Vagina (tissue), 2 donors: ENCODE data around the gene USF2.

Experiments
- CTCF ChIP-seq, 3 experiments: fragments of 450-650 bp in 2 of 3; fragments of 200-600 bp in 1 of 3; sonication (generic) in 1 of 3; IDR thresholded peaks; one replicate each; pipeline ENCODE4 v1.5.1; 2017 to 2019; ENCODE audit warnings: antibody characterized with exemption in 3 of 3, mild to moderate bottlenecking in 2 of 3, moderate library complexity in 2 of 3
- POLR2A ChIP-seq, 2 donors: fragments of 450-650 bp; IDR thresholded peaks; one replicate each; pipeline ENCODE4 v1.6.1; 2017; ENCODE audit warnings: antibody characterized with exemption in 2 of 2, mild to moderate bottlenecking in 2 of 2, moderate library complexity in 2 of 2

- no peak for TF ChIP-seq CTCF (IDR thresholded peaks at IDR 0.05)
- no peak for TF ChIP-seq POLR2A (IDR thresholded peaks at IDR 0.05)
Measured at GRCh38 chr19:35240327-35240726, 28.4 kb upstream of the USF2 start.
